Lower leg skin (tissue), 4 donors: Measurements from ENCODE around the gene NRL. TPM values are rescaled to one million over a fixed set of nuclear protein-coding genes. Genes with fewer than 3 reads are reported as not detected.

Experiments used
- DNase-seq, 2 donors: peaks; one replicate each; pipeline ENCODE4 v3.0.0-alpha.2; 2019; ENCODE audit warnings: low spot score in 2 of 2
- H3K4me3 ChIP-seq: fragments of 200-600 bp; sonication (generic); 2 replicates; pipeline ENCODE4 v1.5.1; 2017; ENCODE audit warnings: mild to moderate bottlenecking, low read depth; ENCODE audit not compliant: poor library complexity, severe bottlenecking
- CTCF ChIP-seq, 3 donors: fragments of 450-650 bp; IDR thresholded peaks; one replicate each; pipeline ENCODE4 v1.5.1; 2016; ENCODE audit warnings: antibody characterized with exemption in 3 of 3, mild to moderate bottlenecking in 3 of 3, moderate library complexity in 2 of 3
- POLR2A ChIP-seq, 2 donors: fragments of 450-650 bp; IDR thresholded peaks; one replicate each; pipeline ENCODE4 v1.6.1; 2016 to 2017; ENCODE audit warnings: antibody characterized with exemption in 2 of 2, mild to moderate bottlenecking in 1 of 2, moderate library complexity in 1 of 2
- WGBS, 2 donors: methylation state at CpG; one replicate each; pipeline ENCODE4 v1.1.5; 2018; 5-methylcytosine and 5-hydroxymethylcytosine counted together
- intact Hi-C: fragments of 100-400 bp; cut with DNase I; formaldehyde crosslinking; loops from one replicate; pipeline ENCODE4 v1.15.0; 2023; ENCODE audit warnings: low total_unique reads
- total RNA-seq, 4 donors: library from RNA; depleted of rRNA; stranded (reverse); fragments of >200 nt; gene quantifications; one replicate each; pipeline ENCODE4 v1.1.0, GENCODE V29; 2016

NRL gene
- total RNA-seq, 4 donors from 2014 or later = 0.52 to 2.4 (median 2.2) TPM; not detected in 1

GRCh38 chr14:24078146-24078545 is 36.6 kb downstream of the NRL start:
- no peak overlapping the region for H3K4me3 ChIP-seq
- intact Hi-C loops = no loop called here
- DNase-seq = no peak
- WGBS, 2 donors = 85 to 87% methylated on average over 3 of the region's 3 CpGs
- no peak for TF ChIP-seq POLR2A (IDR thresholded peaks at IDR 0.05)
- TF ChIP-seq CTCF (IDR thresholded peaks at IDR 0.05) = no peak

GRCh38 chr14:24077086-24077485 is 37.7 kb downstream of the NRL start:
- intact Hi-C loops = no loop called here
- no peak for DNase-seq
- TF ChIP-seq CTCF (IDR thresholded peaks at IDR 0.05) = no peak
- TF ChIP-seq POLR2A (IDR thresholded peaks at IDR 0.05) = no peak
- no peak overlapping the region for H3K4me3 ChIP-seq
- WGBS, 2 donors = 92% methylated on average over 17 to 23 of the region's 23 CpGs

GRCh38 chr14:24076302-24076601 is 38.5 kb downstream of the NRL start:
- no peak overlapping the region for H3K4me3 ChIP-seq
- TF ChIP-seq POLR2A (IDR thresholded peaks at IDR 0.05) (no peak), CTCF (IDR thresholded peaks at IDR 0.05) (no peak)
- intact Hi-C loops = no loop called here
- WGBS, 2 donors = 82 to 84% methylated on average over 10 of the region's 10 CpGs
- DNase-seq = no peak

GRCh38 chr14:24075485-24076301 is 39.1 kb downstream of the NRL start:
- 77% methylated on average over 10 to 11 of the region's 11 CpGs for WGBS, 2 donors
- DNase-seq = no peak
- TF ChIP-seq POLR2A (IDR thresholded peaks at IDR 0.05) (no peak), CTCF (IDR thresholded peaks at IDR 0.05) (no peak)
- no peak overlapping the region for H3K4me3 ChIP-seq
- intact Hi-C loops = no loop called here

- intact Hi-C loops = no loop called here
- H3K4me3 ChIP-seq = no peak overlapping the region
- TF ChIP-seq POLR2A (IDR thresholded peaks at IDR 0.05) (no peak), CTCF (IDR thresholded peaks at IDR 0.05) (no peak)
- no peak for DNase-seq
- 72 to 84% methylated on average over 11 of the region's 11 CpGs for WGBS, 2 donors
These were observed 39.9 kb downstream of the NRL start for GRCh38 chr14:24074625-24075484.
